ENCODE results near the gene KCNJ4. TPM values are rescaled to one million over a fixed set of nuclear protein-coding genes. Genes with fewer than 3 reads are reported as not detected.

KCNJ4 gene
- total RNA-seq, 1 experiment from 2014 or later, result 0.92 TPM

DNA sequence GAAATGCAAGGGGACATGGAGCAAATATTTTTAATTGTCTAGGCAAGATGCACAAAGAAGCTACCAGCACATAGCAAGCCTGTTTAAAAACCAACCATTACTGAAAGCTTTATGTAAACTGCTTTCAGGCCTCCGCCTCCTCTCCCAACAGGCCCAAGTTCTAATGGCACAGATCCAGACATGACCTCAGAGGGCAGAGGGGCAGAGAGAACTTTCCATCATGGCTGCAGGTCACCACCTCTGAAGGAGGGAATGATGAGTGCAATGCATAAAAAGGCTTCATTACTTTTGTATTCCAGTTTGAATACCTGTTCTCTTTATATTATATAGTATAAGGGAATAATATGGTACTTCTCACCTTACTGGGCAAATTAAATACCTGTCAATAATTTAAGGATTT lies 35.9 kb upstream of the KCNJ4 start:
- Histone ChIP-seq H2BK20ac (ENCODE audit: low read depth, low read length, poor library complexity, severe bottlenecking) (no peak overlapping the region), H3K18ac (ENCODE audit: insufficient read length, low read depth, low read length) (no peak overlapping the region), H2BK5ac (ENCODE audit: insufficient read length, low read length) (no peak overlapping the region), H3K56ac (ENCODE audit: insufficient read length, low read depth, low read length) (no peak overlapping the region), H3K23ac (ENCODE audit: insufficient read length, low read depth, low read length) (no peak overlapping the region), H3K14ac (ENCODE audit: insufficient read depth, low read length) (no peak overlapping the region), H3K4ac (ENCODE audit: low read depth, low read length) (no peak overlapping the region), H2BK120ac (ENCODE audit: low read depth, low read length, poor library complexity, severe bottlenecking) (no peak overlapping the region), H4K20me1 (ENCODE audit: control insufficient read depth, insufficient read depth, insufficient read length) (no peaks in the 10 kb centered on the region), H4K91ac (ENCODE audit: insufficient read length, low read depth, low read length) (no peak overlapping the region), H3K9ac (ENCODE audit: extremely low read depth, insufficient read length, low read length) (no peak overlapping the region), H3K79me2 (ENCODE audit: insufficient read depth, low read length) (no peaks in the 10 kb centered on the region), H3K27ac (ENCODE audit: insufficient read length, low read depth, low read length) (no peak overlapping the region), H3K23me2 (ENCODE audit: insufficient read length, low read depth, low read length, poor library complexity, severe bottlenecking) (no peaks in the 10 kb centered on the region), H3K9me3 (ENCODE audit: control insufficient read depth, low read depth, low read length) (no peaks in the 10 kb centered on the region), H3K27me3 (ENCODE audit: insufficient read depth, low read length) (no peaks in the 10 kb centered on the region), H2BK12ac (ENCODE audit: insufficient read length, low read depth, low read length) (no peak overlapping the region), H3K4me2 (ENCODE audit: insufficient read depth, insufficient read length, low read length) (no peak overlapping the region), H3K4me1 (ENCODE audit: insufficient read depth, low read length) (no peaks in the 10 kb centered on the region), H3T11ph (ENCODE audit: low read length) (no peak overlapping the region), H4K5ac (ENCODE audit: insufficient read length, low read depth, low read length) (no peak overlapping the region), H4K8ac (replicated peaks; ENCODE audit: insufficient read length, low read depth, low read length) (no peak overlapping the region), H2AFZ (ENCODE audit: low read length) (no peak overlapping the region), H3K79me1 (ENCODE audit: insufficient read depth, low read depth, low read length, poor library complexity, severe bottlenecking) (no peaks in the 10 kb centered on the region), H2AK5ac (ENCODE audit: insufficient read length, low read length) (no peak overlapping the region), H2BK15ac (ENCODE audit: low read depth, low read length) (no peak overlapping the region)
- peaks cover 19 to 41% of the 10 kb centered on the region in 2 experiments for H3K4me1 Mint-ChIP-seq
- no CpG with 5 or more reads among the region's 1 CpG for WGBS (ENCODE audit: extremely low coverage, insufficient read length, low lambda C conversion rate)
- no peak for DNase-seq
- H3K27me3 Mint-ChIP-seq (ENCODE audit: low read depth), result no peaks in the 10 kb centered on the region; the same call in 1 of the 2 replicates
- no peaks in the 10 kb centered on the region for H3K9me3 Mint-ChIP-seq
- H3K36me3 Mint-ChIP-seq (ENCODE audit: insufficient read depth in 1 of 3, low read depth in 3 of 3), result peaks cover 80 to 95% (median 93%) of the 10 kb centered on the region in 3 experiments
- peak overlapping the region; percentile 60 to 97 (median 94); a peak in 6 of 7 replicates for H3K27ac Mint-ChIP-seq
- H3K4me3 Mint-ChIP-seq, result no peak overlapping the region
- no peak for TF ChIP-seq CTCF (conservative IDR thresholded peaks at IDR 0.05)

All from H9 (cell line).